Endothelial cell of umbilical vein (primary cell): ENCODE data around the gene SMOC2. TPM values are rescaled to one million over a fixed set of nuclear protein-coding genes. Genes with fewer than 3 reads are reported as not detected.
"Not testable (repeated sequence)": the region's sequence is repeated elsewhere in the genome, so short reads cannot be mapped to it uniquely, and the experiment has no call there.

Experiments
- BruUV-seq: library from RNA; stranded (reverse); fragments of 400-500 nt; replicated peaks from 2 replicates; lab custom pipeline; 2021; lab: Mats Ljungman, UMichigan
- CTCF ChIA-PET: fragments of 300-600, 350-600 bp; sonication (Branson Sonifier 250); formaldehyde crosslinking; loops from one replicate; lab custom pipeline; 2021; ENCODE audit warnings: antibody characterized with exemption, inconsistent platforms; lab: Charles Lee
- POLR2A ChIA-PET: fragments of 300-600, 350-600 bp; sonication (Branson Sonifier 250); formaldehyde crosslinking; loops from one replicate; lab custom pipeline; 2021; ENCODE audit warnings: antibody characterized with exemption, inconsistent platforms; lab: Charles Lee
- DNase-seq: peaks from one replicate; pipeline ENCODE4 v3.0.0-alpha.2; 2011; ENCODE audit warnings: low read depth, low spot score
- FAIRE-seq: peaks from 2 replicates; lab custom pipeline; 2011; peaks lifted over from hg19 to GRCh38; lab: Jason Lieb, UNC
- H2AFZ ChIP-seq: 2 replicates; pipeline ENCODE4 v1.6.0; 2012; ENCODE audit warnings: low read depth, low read length, control low read depth, inconsistent platforms
- H3K27ac ChIP-seq: 2 replicates; pipeline ENCODE4 v1.5.1; 2011; ENCODE audit warnings: low read depth, mild to moderate bottlenecking, control low read depth, low read length, moderate library complexity; ENCODE audit not compliant: insufficient read depth
- H3K27me3 ChIP-seq, 2 experiments: 2 replicates each; pipeline versions ENCODE4 v1.6.0 to v1.6.1; 2011; ENCODE audit warnings: low read length in 2 of 2, mixed read lengths in 1 of 2; ENCODE audit not compliant: control insufficient read depth in 2 of 2, insufficient read depth in 2 of 2
- H3K36me3 ChIP-seq, 2 experiments: 2 replicates in 1 of 2; 3 replicates in 1 of 2; pipeline ENCODE4 v1.5.1; 2011; ENCODE audit warnings: low read length in 2 of 2, mild to moderate bottlenecking in 1 of 2, moderate library complexity in 1 of 2; ENCODE audit not compliant: control insufficient read depth in 2 of 2, insufficient read depth in 2 of 2; ENCODE audit errors: extremely low read depth in 1 of 2
- H3K4me1 ChIP-seq: 3 replicates; pipeline ENCODE4 v1.5.1; 2011; ENCODE audit warnings: mild to moderate bottlenecking, low read length; ENCODE audit not compliant: control insufficient read depth, insufficient read depth; ENCODE audit errors: extremely low read depth
- H3K4me2 ChIP-seq: 2 replicates; pipeline ENCODE4 v1.6.1; 2011; ENCODE audit warnings: low read length, control low read depth, mixed read lengths; ENCODE audit not compliant: insufficient read depth
- H3K4me3 ChIP-seq, 3 experiments: fragments of 200-600 bp in 1 of 3; sonication (generic), shearing (Covaris generic) in 1 of 3; replicated peaks in 1 of 3; 2 replicates each; pipeline ENCODE4 v1.5.1; 2011 to 2016; ENCODE audit warnings: control low read depth in 3 of 3, low read length in 3 of 3, mild to moderate bottlenecking in 2 of 3, inconsistent platforms in 1 of 3, low read depth in 1 of 3, moderate library complexity in 1 of 3; ENCODE audit not compliant: insufficient read depth in 1 of 3
- H3K79me2 ChIP-seq: 2 replicates; pipeline ENCODE4 v1.6.0; 2012; ENCODE audit warnings: low read length, inconsistent platforms; ENCODE audit not compliant: control insufficient read depth, insufficient read depth
- H3K9ac ChIP-seq: replicated peaks from 2 replicates; pipeline ENCODE3; 2011; ENCODE audit warnings: low read length, control low read depth; ENCODE audit not compliant: insufficient read depth; ENCODE audit errors: extremely low read depth
- H3K9me1 ChIP-seq: replicated peaks from 3 replicates; pipeline ENCODE4 v1.6.0; 2011; ENCODE audit warnings: mild to moderate bottlenecking, low read length; ENCODE audit not compliant: control insufficient read depth, insufficient read depth; ENCODE audit errors: extremely low read depth
- H3K9me3 ChIP-seq: replicated peaks from 2 replicates; pipeline ENCODE4 v1.5.1; 2012; ENCODE audit warnings: low read length, inconsistent platforms; ENCODE audit not compliant: control insufficient read depth, insufficient read depth
- H4K20me1 ChIP-seq: replicated peaks from 2 replicates; pipeline ENCODE3; 2011; ENCODE audit warnings: mild to moderate bottlenecking, low read length; ENCODE audit not compliant: control insufficient read depth, insufficient read depth; ENCODE audit errors: extremely low read depth
- EZH2 ChIP-seq: IDR thresholded peaks from 2 replicates; pipeline ENCODE4 v1.6.1; 2012; ENCODE audit warnings: borderline replicate concordance, low read depth, mild to moderate bottlenecking, moderate library complexity, low read length, inconsistent platforms; ENCODE audit not compliant: severe bottlenecking
- FOS ChIP-seq: IDR thresholded peaks from 2 replicates; pipeline ENCODE4 v1.6.1; 2011; ENCODE audit warnings: mild to moderate bottlenecking, low read length, moderate library complexity, borderline replicate concordance; ENCODE audit not compliant: insufficient read depth
- GATA2 ChIP-seq: IDR thresholded peaks from 2 replicates; pipeline ENCODE4 v1.7.0; 2011; ENCODE audit warnings: low read depth, mild to moderate bottlenecking, moderate library complexity, mixed read lengths, low read length; ENCODE audit not compliant: insufficient read length, insufficient read depth
- JUN ChIP-seq: IDR thresholded peaks from 2 replicates; pipeline ENCODE4 v1.6.1; 2011; ENCODE audit warnings: borderline replicate concordance, low read depth; ENCODE audit not compliant: insufficient read length, insufficient read depth
- MAX ChIP-seq: IDR thresholded peaks from 2 replicates; pipeline ENCODE4 v1.6.1; 2011; ENCODE audit not compliant: insufficient read depth, insufficient read length
- MYC ChIP-seq: IDR thresholded peaks from one replicate; pipeline ENCODE4 v1.6.1; 2011; ENCODE audit warnings: mild to moderate bottlenecking, low read depth, low read length
- POLR2A ChIP-seq: IDR thresholded peaks from 2 replicates; pipeline ENCODE4 v1.6.1; 2012; ENCODE audit warnings: low read depth, mild to moderate bottlenecking, control low read depth, low read length
- POLR2AphosphoS5 ChIP-seq: IDR thresholded peaks from 2 replicates; pipeline ENCODE4 v1.6.1; 2012; ENCODE audit warnings: low read depth, mild to moderate bottlenecking, control low read depth, low read length, moderate library complexity; ENCODE audit not compliant: insufficient read depth
- dilution Hi-C: fragments of 300-500 bp; cut with MboI; formaldehyde crosslinking; loops from one replicate; pipeline ENCODE4 v1.15.0; 2019; ENCODE audit warnings: low sequenced_read_pairs; ENCODE audit not compliant: extremely low pct_ligation_motif_present
- intact Hi-C: fragments of 100-400 bp; cut with micrococcal nuclease; formaldehyde crosslinking; loops from one replicate; pipeline ENCODE4 v1.10.0; 2022
- polyA plus RNA-seq, 4 experiments: library from polyadenylated mRNA; depleted of rRNA in 3 of 4; stranded (reverse) in 3 of 4; unstranded in 1 of 4; fragments of >200 nt; gene quantifications; 2 replicates each; pipeline versions ENCODE4 v1.2.1 to v1.2.3, GENCODE V29; 2011 to 2012; ENCODE audit warnings: missing spikeins in 1 of 4
- total RNA-seq: library from RNA; stranded (reverse); gene quantifications from 2 replicates; pipeline ENCODE4 v1.2.3, GENCODE V29; 2021
- TF ChIP-seq, protein P1 (sequence below), 2 donors: IDR thresholded peaks; 1 replicate in 1 of 2; 2 replicates in 1 of 2; pipeline ENCODE4 v1.5.1; 2011; ENCODE audit warnings: low read length in 2 of 2, mild to moderate bottlenecking in 2 of 2, moderate library complexity in 2 of 2, control low read depth in 1 of 2, inconsistent platforms in 1 of 2, low read depth in 1 of 2; ENCODE audit not compliant: insufficient read depth in 1 of 2; ENCODE audit errors: extremely low read depth in 1 of 2

SMOC2 gene
- total and polyA plus RNA-seq, 2 donors (not counting 3 experiments of a cell fraction or from before 2014, with no cell fraction given) = not detected

DNA sequence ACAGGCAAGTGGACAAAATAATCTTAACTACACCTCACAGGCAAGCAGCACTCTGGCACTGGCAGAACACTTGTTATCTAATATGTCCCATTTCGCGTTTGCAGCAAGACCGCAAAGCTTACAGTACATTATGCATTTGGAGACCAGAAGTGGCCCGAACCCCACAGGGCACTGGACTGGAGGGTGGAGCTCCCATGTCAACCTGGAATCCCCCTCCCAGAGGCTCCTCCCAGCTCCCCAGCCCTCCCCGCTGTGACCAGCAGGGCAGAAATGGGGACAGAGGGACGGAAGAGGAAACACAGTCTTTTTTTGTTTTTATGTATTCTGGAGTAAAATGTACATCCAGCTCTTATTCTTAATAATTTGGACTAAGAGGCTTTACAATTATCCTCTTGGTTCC is 263.7 kb downstream of the SMOC2 start:
- peaks cover 15% of the 10 kb centered on the region for H3K9me3 ChIP-seq
- no peaks in the 10 kb centered on the region for H3K79me2 ChIP-seq
- no peak overlapping the region for H3K27ac ChIP-seq
- ChIA-PET POLR2A (no interaction called here), CTCF (no interaction called here)
- FAIRE-seq (no peak), DNase-seq (no peak)
- no TSS peak for BruUV-seq
- no peaks in the 10 kb centered on the region for H4K20me1 ChIP-seq
- H3K27me3 ChIP-seq = no peaks in the 10 kb centered on the region
- no peak overlapping the region for H3K4me3 ChIP-seq
- H3K9ac ChIP-seq = no peak overlapping the region
- no peaks in the 10 kb centered on the region for H3K36me3 ChIP-seq
- H2AFZ ChIP-seq = no peak overlapping the region
- intact Hi-C loops (no loop called here), dilution Hi-C loops (no loop called here)
- TF ChIP-seq MAX = no peak
- TF ChIP-seq MYC = no peak
- TF ChIP-seq POLR2A = no peak
- TF ChIP-seq GATA2 = no peak
- TF ChIP-seq, protein P1, sequence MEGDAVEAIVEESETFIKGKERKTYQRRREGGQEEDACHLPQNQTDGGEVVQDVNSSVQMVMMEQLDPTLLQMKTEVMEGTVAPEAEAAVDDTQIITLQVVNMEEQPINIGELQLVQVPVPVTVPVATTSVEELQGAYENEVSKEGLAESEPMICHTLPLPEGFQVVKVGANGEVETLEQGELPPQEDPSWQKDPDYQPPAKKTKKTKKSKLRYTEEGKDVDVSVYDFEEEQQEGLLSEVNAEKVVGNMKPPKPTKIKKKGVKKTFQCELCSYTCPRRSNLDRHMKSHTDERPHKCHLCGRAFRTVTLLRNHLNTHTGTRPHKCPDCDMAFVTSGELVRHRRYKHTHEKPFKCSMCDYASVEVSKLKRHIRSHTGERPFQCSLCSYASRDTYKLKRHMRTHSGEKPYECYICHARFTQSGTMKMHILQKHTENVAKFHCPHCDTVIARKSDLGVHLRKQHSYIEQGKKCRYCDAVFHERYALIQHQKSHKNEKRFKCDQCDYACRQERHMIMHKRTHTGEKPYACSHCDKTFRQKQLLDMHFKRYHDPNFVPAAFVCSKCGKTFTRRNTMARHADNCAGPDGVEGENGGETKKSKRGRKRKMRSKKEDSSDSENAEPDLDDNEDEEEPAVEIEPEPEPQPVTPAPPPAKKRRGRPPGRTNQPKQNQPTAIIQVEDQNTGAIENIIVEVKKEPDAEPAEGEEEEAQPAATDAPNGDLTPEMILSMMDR (IDR thresholded peaks at IDR 0.05; ENCODE audit: extremely low read depth in 1 of 2, insufficient read depth in 1 of 2, low read depth in 1 of 2, low read length in 2 of 2) = no peak
- no peak for TF ChIP-seq FOS
- no peak for TF ChIP-seq EZH2
- TF ChIP-seq JUN = no peak
- TF ChIP-seq POLR2AphosphoS5 = no peak
- H3K4me2 ChIP-seq = no peak overlapping the region
- no peaks in the 10 kb centered on the region for H3K9me1 ChIP-seq
- no peaks in the 10 kb centered on the region for H3K4me1 ChIP-seq

GRCh38 chr6:168705271-168705670 is 264.3 kb downstream of the SMOC2 start:
- intact Hi-C loops, DNase-seq, dilution Hi-C loops, POLR2A ChIA-PET, CTCF ChIA-PET, H3K9me1 ChIP-seq, H3K36me3 ChIP-seq, H3K27ac ChIP-seq, H3K4me3 ChIP-seq, H3K27me3 ChIP-seq, H4K20me1 ChIP-seq, BruUV-seq, H3K4me2 ChIP-seq, H3K9ac ChIP-seq, H3K4me1 ChIP-seq, FAIRE-seq, H3K79me2 ChIP-seq, H2AFZ ChIP-seq: not testable (repeated sequence)
- H3K9me3 ChIP-seq = peaks cover 12% of the 10 kb centered on the region
